Muscle layer of colon (tissue), 2 donors: ENCODE measurements around the gene TYR.
"Not testable (repeated sequence)": the region's sequence is repeated elsewhere in the genome, so short reads cannot be mapped to it uniquely, and the experiment has no call there.

Experiments used
- H3K27ac ChIP-seq: one replicate; pipeline ENCODE4 v1.7.0; 2013; ENCODE audit warnings: low read depth, mild to moderate bottlenecking, low read length, moderate library complexity
- H3K27me3 ChIP-seq, 2 donors: one replicate each; pipeline ENCODE4 v1.7.0; 2013; ENCODE audit warnings: low read length in 2 of 2, mild to moderate bottlenecking in 2 of 2; ENCODE audit not compliant: insufficient read depth in 2 of 2, control insufficient read depth in 1 of 2
- H3K36me3 ChIP-seq: one replicate; pipeline ENCODE4 v1.7.0; 2013; ENCODE audit warnings: mild to moderate bottlenecking, low read length; ENCODE audit not compliant: insufficient read depth
- H3K4me1 ChIP-seq: one replicate; pipeline ENCODE4 v1.7.0; 2013; ENCODE audit warnings: mild to moderate bottlenecking, low read length; ENCODE audit not compliant: insufficient read depth
- H3K4me3 ChIP-seq, 2 donors: one replicate each; pipeline ENCODE4 v1.7.0; 2013; ENCODE audit warnings: low read length in 2 of 2, low read depth in 1 of 2, mild to moderate bottlenecking in 1 of 2, moderate library complexity in 1 of 2
- H3K9ac ChIP-seq: one replicate; pipeline ENCODE4 v1.7.0; 2013; ENCODE audit warnings: low read length
- H3K9me3 ChIP-seq: one replicate; pipeline ENCODE4 v1.7.0; 2013; ENCODE audit warnings: mild to moderate bottlenecking, low read length
- donor health status: abdominal sarcoma.
- donor health status: Adenocarcinoma of cecum.

Gene TYR

GRCh38 chr11:89273220-89273619, 95.5 kb downstream of the TYR start:
- not testable (repeated sequence) for H3K36me3 ChIP-seq, H3K9ac ChIP-seq, H3K27me3 ChIP-seq, H3K4me1 ChIP-seq, H3K9me3 ChIP-seq, H3K4me3 ChIP-seq, H3K27ac ChIP-seq

- Histone ChIP-seq H3K9me3 (no peaks in the 10 kb centered on the region), H3K27me3 (no peaks in the 10 kb centered on the region), H3K27ac (no peak overlapping the region), H3K4me3 (no peak overlapping the region), H3K36me3 (no peaks in the 10 kb centered on the region), H3K9ac (no peak overlapping the region), H3K4me1 (no peaks in the 10 kb centered on the region)
Observed at GRCh38 chr11:89275966-89276365, 98.3 kb downstream of the TYR start.

GRCh38 chr11:89279176-89279575, 101.5 kb downstream of the TYR start:
- no peak overlapping the region for H3K27ac ChIP-seq

DNA sequence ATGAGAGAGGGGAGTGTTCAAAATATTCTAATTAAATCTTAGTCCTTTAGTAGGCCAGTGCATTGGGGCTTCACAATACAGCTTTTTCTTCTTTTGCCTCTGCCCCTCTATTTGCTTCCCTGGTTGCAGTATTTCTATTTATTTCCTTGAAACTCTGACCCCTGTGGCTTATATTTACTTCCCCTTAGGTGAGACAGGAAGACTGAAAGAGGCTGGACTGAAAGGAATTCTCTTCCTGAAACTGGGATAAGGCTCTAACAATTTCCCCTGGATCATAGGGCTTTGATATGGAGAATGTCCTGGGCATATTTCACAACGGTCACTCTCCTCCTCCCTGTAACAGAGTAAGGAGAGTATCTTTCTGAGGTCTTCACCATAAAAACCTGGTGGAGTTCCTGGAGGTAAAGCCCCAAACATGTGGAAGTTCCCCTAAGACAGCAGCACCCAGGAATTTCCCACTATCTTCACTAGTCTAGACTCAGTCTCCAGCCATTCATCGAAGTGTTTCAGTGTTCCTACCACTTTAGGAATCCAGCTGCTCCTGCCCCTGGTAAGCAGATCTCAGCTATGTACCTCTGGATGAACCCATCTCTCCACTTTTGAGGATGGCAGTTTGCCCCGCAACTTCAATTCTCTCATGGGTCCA, 103.5 kb downstream of the TYR start:
- not testable (repeated sequence) for H3K9me3 ChIP-seq, H3K27ac ChIP-seq, H3K4me1 ChIP-seq, H3K9ac ChIP-seq, H3K27me3 ChIP-seq, H3K4me3 ChIP-seq, H3K36me3 ChIP-seq

More at GRCh38 chr11:89279176-89279575, 101.5 kb downstream of the TYR start:
- Histone ChIP-seq H3K4me3 (no peak overlapping the region), H3K36me3 (no peaks in the 10 kb centered on the region), H3K4me1 (no peaks in the 10 kb centered on the region), H3K9ac (no peak overlapping the region), H3K27me3 (no peaks in the 10 kb centered on the region), H3K9me3 (no peaks in the 10 kb centered on the region)

- not testable (repeated sequence) for H3K27ac ChIP-seq, H3K9ac ChIP-seq, H3K27me3 ChIP-seq, H3K4me1 ChIP-seq, H3K36me3 ChIP-seq, H3K4me3 ChIP-seq, H3K9me3 ChIP-seq
Observed at GRCh38 chr11:89286601-89287000, 108.9 kb downstream of the TYR start.

DNA sequence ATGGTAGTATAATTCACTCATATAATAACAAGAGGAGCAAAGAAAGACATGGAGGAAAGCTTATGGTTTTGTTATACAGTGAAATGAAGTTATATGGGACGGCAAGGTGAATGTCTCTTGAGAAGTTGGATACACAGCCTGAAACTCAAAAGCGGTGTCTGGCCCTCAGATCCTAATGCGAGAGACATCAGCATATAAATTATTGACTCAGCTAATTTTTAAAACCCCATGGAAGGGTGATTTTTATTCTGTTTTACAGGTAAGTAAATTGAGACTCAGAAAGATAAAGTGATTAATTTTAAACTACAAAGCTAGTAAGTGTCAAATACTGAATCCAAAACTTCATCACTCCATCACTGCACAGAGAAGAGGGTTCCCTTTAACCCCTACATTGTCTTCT, 110.3 kb downstream of the TYR start:
- H3K4me1 ChIP-seq, H3K36me3 ChIP-seq, H3K27me3 ChIP-seq, H3K27ac ChIP-seq, H3K9ac ChIP-seq, H3K9me3 ChIP-seq, H3K4me3 ChIP-seq: not testable (repeated sequence)

DNA sequence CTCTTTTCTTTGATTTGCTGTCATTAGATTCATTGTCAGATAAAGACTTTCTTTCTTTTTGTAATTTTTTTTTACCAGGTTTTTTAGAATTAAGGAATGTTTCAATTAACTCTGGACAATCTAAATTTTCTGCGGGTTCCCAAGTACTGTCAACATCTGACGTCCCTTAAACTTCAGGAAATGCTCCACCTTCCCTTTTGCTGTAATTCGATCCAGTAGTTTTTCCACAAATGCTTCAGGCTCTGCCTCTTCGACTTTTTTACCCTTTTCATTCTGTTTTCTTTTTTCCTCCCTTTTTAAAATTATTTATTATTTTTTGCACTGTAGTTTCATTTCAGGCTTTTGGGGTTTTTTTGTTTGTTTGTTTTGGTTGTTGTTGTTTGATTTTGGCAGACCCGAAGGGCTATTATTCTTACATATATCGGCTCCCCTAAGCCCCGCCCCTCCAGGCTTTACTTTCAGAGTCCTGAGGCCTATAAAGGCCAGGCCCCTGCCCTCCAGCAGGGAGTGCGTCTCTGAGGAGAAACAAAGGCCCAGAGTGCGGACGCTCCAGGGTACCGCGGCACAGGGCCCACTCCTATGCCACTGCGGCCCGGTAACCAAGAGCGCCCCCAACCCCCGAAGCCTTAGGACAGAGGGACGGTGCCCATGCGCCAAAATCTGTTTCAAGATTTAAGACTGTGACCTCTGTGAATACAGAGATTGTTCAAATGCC, 116.4 kb downstream of the TYR start:
- Histone ChIP-seq H3K9ac (no peak overlapping the region), H3K9me3 (no peaks in the 10 kb centered on the region), H3K36me3 (no peaks in the 10 kb centered on the region), H3K27ac (no peak overlapping the region), H3K4me3 (no peak overlapping the region), H3K4me1 (no peaks in the 10 kb centered on the region), H3K27me3 (no peaks in the 10 kb centered on the region)

GRCh38 chr11:89295023-89295422, 117.3 kb downstream of the TYR start:
- not testable (repeated sequence) for H3K27me3 ChIP-seq

DNA sequence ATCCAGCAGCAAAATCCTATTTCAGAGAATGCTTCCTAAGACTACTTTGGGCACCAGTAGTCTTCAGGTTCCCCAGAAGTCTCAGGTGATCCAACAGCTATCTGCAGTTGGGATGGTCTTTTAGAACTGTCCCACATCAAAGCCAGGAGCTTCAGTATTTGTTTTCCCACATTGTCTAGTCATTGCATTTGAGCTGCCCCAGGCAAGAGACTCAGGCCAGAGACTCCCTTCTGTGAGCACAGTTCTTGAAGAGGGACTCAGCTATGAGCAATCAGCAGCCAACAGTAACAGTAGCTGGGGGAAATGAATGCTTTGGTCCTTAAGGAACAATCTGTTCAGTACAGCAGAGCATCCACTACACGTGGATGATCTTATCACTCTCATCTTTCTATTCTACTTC, 125.4 kb downstream of the TYR start:
- not testable (repeated sequence) for H3K36me3 ChIP-seq, H3K4me3 ChIP-seq, H3K9me3 ChIP-seq, H3K27me3 ChIP-seq, H3K27ac ChIP-seq, H3K9ac ChIP-seq, H3K4me1 ChIP-seq

More at GRCh38 chr11:89295023-89295422, 117.3 kb downstream of the TYR start:
- H3K4me1 ChIP-seq, H3K4me3 ChIP-seq, H3K9me3 ChIP-seq, H3K27ac ChIP-seq, H3K36me3 ChIP-seq, H3K9ac ChIP-seq: not testable (repeated sequence)

- not testable (repeated sequence) for H3K4me3 ChIP-seq, H3K27ac ChIP-seq, H3K27me3 ChIP-seq, H3K9me3 ChIP-seq, H3K36me3 ChIP-seq, H3K9ac ChIP-seq, H3K4me1 ChIP-seq
Observed at GRCh38 chr11:89308272-89308671, 130.6 kb downstream of the TYR start.

- H3K27ac ChIP-seq = not testable (repeated sequence)
Observed at GRCh38 chr11:89309321-89309985, 131.8 kb downstream of the TYR start.

DNA sequence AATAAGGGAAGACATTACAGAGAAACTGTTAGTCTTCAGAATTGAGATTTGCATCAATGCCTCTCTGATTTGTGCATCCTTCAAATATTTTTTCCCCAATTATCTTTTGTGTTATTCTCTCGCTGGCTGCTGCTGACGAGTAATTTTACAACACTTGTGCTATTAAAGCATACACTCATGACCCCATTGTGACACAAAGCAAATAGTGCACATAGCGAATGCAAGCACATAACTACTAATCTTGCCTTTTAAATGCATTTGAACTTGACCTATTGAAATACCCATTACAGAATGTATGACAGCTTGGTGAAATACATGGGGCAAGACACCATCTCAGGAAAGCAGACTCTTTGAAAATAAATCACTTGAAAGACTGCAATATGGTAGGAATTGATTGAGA, 132.9 kb downstream of the TYR start:
- not testable (repeated sequence) for H3K4me1 ChIP-seq, H3K4me3 ChIP-seq, H3K27ac ChIP-seq, H3K9me3 ChIP-seq, H3K36me3 ChIP-seq, H3K9ac ChIP-seq, H3K27me3 ChIP-seq

More at GRCh38 chr11:89309321-89309985, 131.8 kb downstream of the TYR start:
- not testable (repeated sequence) for H3K36me3 ChIP-seq, H3K27me3 ChIP-seq, H3K9me3 ChIP-seq, H3K4me1 ChIP-seq, H3K4me3 ChIP-seq, H3K9ac ChIP-seq
